ENCODE measurements around the gene FAF1.

GRCh38 chr1:50570066-50570468 lies 390.0 kb downstream of the FAF1 start:
- TF ChIP-seq EGR1 (IDR thresholded peaks at IDR 0.05) (no peak), REST (IDR thresholded peaks at IDR 0.05; ENCODE audit: low read depth) (no peak), TAF1 (IDR thresholded peaks at IDR 0.05; ENCODE audit: low read depth) (no peak), EP300 (IDR thresholded peaks at IDR 0.05; ENCODE audit: borderline replicate concordance) (no peak), NFIC (IDR thresholded peaks at IDR 0.05) (no peak), TCF12 (IDR thresholded peaks at IDR 0.05; ENCODE audit: low read depth) (no peak), MAX (IDR thresholded peaks at IDR 0.05) (no peak), TEAD4 (IDR thresholded peaks at IDR 0.05) (no peak)
